GM18520 (cell line): Measurements from ENCODE around the gene POLDIP3.

Experiments used
- ATAC-seq: cut with Tn5 transposase; IDR thresholded peaks from one replicate; pipeline ENCODE4 v1.9.1; 2021; ENCODE audit not compliant: unreplicated experiment

POLDIP3 gene

GRCh38 chr22:42614312-42615091 is at the start of gene POLDIP3:
Gene POLDIP3 (minus strand): TSS chr22:42614883. CDS start chr22:42614857, 26 bp downstream.
- ATAC-seq, result peak; percentile 68

- ATAC-seq, result no peak
These were observed 47.5 kb upstream of the POLDIP3 start for GRCh38 chr22:42661985-42662831.

GRCh38 chr22:42656578-42656977 is 41.9 kb upstream of the POLDIP3 start:
- no peak for ATAC-seq

- no peak for ATAC-seq
These were observed 41.0 kb upstream of the POLDIP3 start for GRCh38 chr22:42655693-42656092.

- no peak for ATAC-seq
These were observed 39.9 kb upstream of the POLDIP3 start for GRCh38 chr22:42654436-42655073.

- no peak for ATAC-seq
These were observed 39.3 kb upstream of the POLDIP3 start for GRCh38 chr22:42653999-42654398.

- no peak for ATAC-seq
These were observed 36.5 kb upstream of the POLDIP3 start for GRCh38 chr22:42651134-42651533.

GRCh38 chr22:42649246-42650099 is 34.8 kb upstream of the POLDIP3 start, which contains the start of gene CYB5R3:
Gene CYB5R3 (minus strand): TSS chr22:42649392. CDS start chr22:42649315, 77 bp downstream.
- ATAC-seq, result peak; percentile 43

GRCh38 chr22:42648368-42649245 is 33.9 kb upstream of the POLDIP3 start:
- peak; percentile 34 for ATAC-seq

GRCh38 chr22:42648017-42648367 is 33.3 kb upstream of the POLDIP3 start:
- no peak for ATAC-seq

- ATAC-seq, result no peak
These were observed 32.2 kb upstream of the POLDIP3 start for GRCh38 chr22:42646569-42647525.

GRCh38 chr22:42645938-42646568 is 31.4 kb upstream of the POLDIP3 start:
- ATAC-seq, result no peak

- ATAC-seq, result no peak
These were observed 30.8 kb upstream of the POLDIP3 start for GRCh38 chr22:42645341-42645937.

GRCh38 chr22:42644422-42645340 is 30.0 kb upstream of the POLDIP3 start:
- no peak for ATAC-seq

- ATAC-seq, result no peak
These were observed 29.1 kb upstream of the POLDIP3 start for GRCh38 chr22:42643634-42644421.
